Mesenchymal stem cell (in vitro differentiated cells and primary cell): Measurements from ENCODE around the gene MCM8.

Source experiments
- DNase-seq: peaks from one replicate; pipeline ENCODE4 v3.0.0-alpha.2; 2013
- H2AFZ ChIP-seq: one replicate; pipeline ENCODE4 v1.6.1; 2013; ENCODE audit warnings: low read depth, mild to moderate bottlenecking, control low read depth, inconsistent platforms, low read length, moderate library complexity
- H2AK5ac ChIP-seq: 2 replicates; pipeline ENCODE4 v1.6.1; 2013; ENCODE audit warnings: low read length, moderate library complexity, mild to moderate bottlenecking, inconsistent platforms; ENCODE audit not compliant: severe bottlenecking
- H2BK120ac ChIP-seq: one replicate; pipeline ENCODE4 v1.6.1; 2013; ENCODE audit warnings: low read depth, mild to moderate bottlenecking, inconsistent platforms, low read length, moderate library complexity
- H2BK12ac ChIP-seq, 2 experiments: one replicate each; pipeline ENCODE4 v1.6.1; 2013; ENCODE audit warnings: inconsistent platforms in 2 of 2, low read length in 2 of 2, mild to moderate bottlenecking in 2 of 2, moderate library complexity in 2 of 2, control low read depth in 1 of 2
- H2BK15ac ChIP-seq: one replicate; pipeline ENCODE4 v1.6.1; 2013; ENCODE audit warnings: mild to moderate bottlenecking, low read depth, inconsistent platforms; ENCODE audit not compliant: poor library complexity, severe bottlenecking
- H2BK5ac ChIP-seq: 2 replicates; pipeline ENCODE4 v1.6.1; 2013; ENCODE audit warnings: low read depth, mild to moderate bottlenecking, low read length, control low read depth, inconsistent platforms; ENCODE audit not compliant: poor library complexity, severe bottlenecking
- H3K14ac ChIP-seq, 2 experiments: one replicate each; pipeline ENCODE4 v1.6.1; 2013; ENCODE audit warnings: inconsistent platforms in 2 of 2, low read length in 2 of 2, control low read depth in 1 of 2, mild to moderate bottlenecking in 1 of 2, moderate library complexity in 1 of 2
- H3K18ac ChIP-seq, 2 experiments: one replicate each; pipeline ENCODE4 v1.6.1; 2013; ENCODE audit warnings: inconsistent platforms in 2 of 2, low read length in 2 of 2, control low read depth in 1 of 2, low read depth in 1 of 2, mild to moderate bottlenecking in 1 of 2
- H3K23ac ChIP-seq, 2 experiments: one replicate each; pipeline ENCODE4 v1.6.1; 2013; ENCODE audit warnings: inconsistent platforms in 2 of 2, low read length in 2 of 2, mild to moderate bottlenecking in 2 of 2, moderate library complexity in 2 of 2, control low read depth in 1 of 2
- H3K27ac ChIP-seq: 2 replicates; pipeline ENCODE4 v1.5.1; 2013; ENCODE audit warnings: mild to moderate bottlenecking, moderate library complexity, low read length, control low read depth, inconsistent platforms; ENCODE audit not compliant: poor library complexity, severe bottlenecking
- H3K27me3 ChIP-seq, 2 experiments: 2 replicates each; pipeline versions ENCODE4 v1.6.1 to v1.7.0; 2013; ENCODE audit warnings: low read length in 2 of 2, mild to moderate bottlenecking in 2 of 2, moderate library complexity in 2 of 2, control low read depth in 1 of 2, inconsistent platforms in 1 of 2; ENCODE audit not compliant: control insufficient read depth in 1 of 2, insufficient read depth in 1 of 2
- H3K36me3 ChIP-seq, 2 experiments: 2 replicates each; pipeline versions ENCODE4 v1.6.1 to v1.7.0; 2013; ENCODE audit warnings: low read length in 2 of 2, control low read depth in 1 of 2, inconsistent platforms in 1 of 2, low read depth in 1 of 2, mild to moderate bottlenecking in 1 of 2; ENCODE audit not compliant: insufficient read depth in 2 of 2, control insufficient read depth in 1 of 2
- H3K4ac ChIP-seq, 2 experiments: one replicate each; pipeline ENCODE4 v1.6.1; 2013; ENCODE audit warnings: inconsistent platforms in 2 of 2, low read length in 2 of 2, mild to moderate bottlenecking in 2 of 2, moderate library complexity in 2 of 2, control low read depth in 1 of 2, low read depth in 1 of 2
- H3K4me1 ChIP-seq: 2 replicates; pipeline ENCODE4 v1.6.1; 2013; ENCODE audit warnings: low read depth, low read length, control low read depth; ENCODE audit not compliant: control insufficient read depth, insufficient read depth
- H3K4me2 ChIP-seq: 2 replicates; pipeline ENCODE4 v1.6.1; 2013; ENCODE audit warnings: low read length, mild to moderate bottlenecking, inconsistent platforms; ENCODE audit not compliant: poor library complexity, severe bottlenecking
- H3K4me3 ChIP-seq, 2 experiments: 2 replicates each; pipeline versions ENCODE4 v1.5.1 to v1.7.0; 2013; ENCODE audit warnings: low read length in 2 of 2, mild to moderate bottlenecking in 2 of 2, control low read depth in 1 of 2, low read depth in 1 of 2; ENCODE audit not compliant: insufficient read depth in 1 of 2
- H3K79me1 ChIP-seq: replicated peaks from 2 replicates; pipeline ENCODE4 v1.6.1; 2013; ENCODE audit warnings: mild to moderate bottlenecking, control low read depth, low read length, inconsistent platforms; ENCODE audit not compliant: poor library complexity, severe bottlenecking
- H3K9ac ChIP-seq: 2 replicates; pipeline ENCODE4 v1.7.0; 2013; ENCODE audit warnings: mild to moderate bottlenecking, low read length, moderate library complexity
- H3K9me3 ChIP-seq: 2 replicates; pipeline ENCODE4 v1.7.0; 2013; ENCODE audit warnings: mild to moderate bottlenecking, low read length; ENCODE audit not compliant: control insufficient read depth
- H4K8ac ChIP-seq: one replicate; pipeline ENCODE4 v1.6.1; 2013; ENCODE audit warnings: inconsistent platforms, mild to moderate bottlenecking, low read length, moderate library complexity
- H4K91ac ChIP-seq: one replicate; pipeline ENCODE4 v1.6.1; 2013; ENCODE audit warnings: mild to moderate bottlenecking, low read length, inconsistent platforms
- WGBS: methylation state at CpG from one replicate; pipeline ENCODE4 v1.1.7; 2013; ENCODE audit warnings: mixed read lengths; 5-methylcytosine and 5-hydroxymethylcytosine counted together

The MCM8 gene

DNA sequence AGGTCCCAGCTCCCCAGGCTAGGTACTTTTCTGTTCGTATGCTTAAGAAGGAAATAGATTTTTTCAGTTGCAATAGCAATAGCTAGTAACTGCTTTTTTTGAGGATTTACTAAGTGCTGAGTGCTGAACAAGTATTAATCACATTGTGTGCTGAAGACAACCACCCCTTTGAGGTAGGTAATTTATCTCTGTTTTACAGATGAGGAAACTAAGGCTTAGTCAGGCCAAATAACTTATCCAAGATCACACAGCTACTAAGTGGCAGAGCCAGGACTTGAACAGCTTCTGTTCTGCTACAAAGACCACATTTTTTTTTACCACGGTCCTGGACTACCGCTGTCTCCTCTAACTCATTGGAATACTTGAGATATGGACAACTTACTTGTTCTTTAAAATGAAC is 63.6 kb downstream of the MCM8 start:
- H2AFZ ChIP-seq = no peak overlapping the region
- no peak overlapping the region for H3K27ac ChIP-seq
- H3K4me2 ChIP-seq = no peak overlapping the region
- no peaks in the 10 kb centered on the region for H3K27me3 ChIP-seq
- no peak overlapping the region for H2AK5ac ChIP-seq
- no peak for DNase-seq
- no peak overlapping the region for H3K23ac ChIP-seq
- H3K4me1 ChIP-seq = no peaks in the 10 kb centered on the region
- H4K91ac ChIP-seq = no peak overlapping the region
- WGBS = 96% methylated on average over 2 of the region's 3 CpGs
- H4K8ac ChIP-seq = no peak overlapping the region
- no peak overlapping the region for H3K18ac ChIP-seq
- H2BK120ac ChIP-seq = no peak overlapping the region
- no peak overlapping the region for H3K9ac ChIP-seq
- no peak overlapping the region for H3K4me3 ChIP-seq
- no peak overlapping the region for H3K4ac ChIP-seq
- H2BK12ac ChIP-seq = no peak overlapping the region
- H3K9me3 ChIP-seq = no peaks in the 10 kb centered on the region
- H3K14ac ChIP-seq = no peak overlapping the region
- peaks cover 10 to 85% of the 10 kb centered on the region in 2 experiments for H3K36me3 ChIP-seq
- peaks cover 15% of the 10 kb centered on the region for H3K79me1 ChIP-seq
- no peak overlapping the region for H2BK5ac ChIP-seq
- no peak overlapping the region for H2BK15ac ChIP-seq

DNA sequence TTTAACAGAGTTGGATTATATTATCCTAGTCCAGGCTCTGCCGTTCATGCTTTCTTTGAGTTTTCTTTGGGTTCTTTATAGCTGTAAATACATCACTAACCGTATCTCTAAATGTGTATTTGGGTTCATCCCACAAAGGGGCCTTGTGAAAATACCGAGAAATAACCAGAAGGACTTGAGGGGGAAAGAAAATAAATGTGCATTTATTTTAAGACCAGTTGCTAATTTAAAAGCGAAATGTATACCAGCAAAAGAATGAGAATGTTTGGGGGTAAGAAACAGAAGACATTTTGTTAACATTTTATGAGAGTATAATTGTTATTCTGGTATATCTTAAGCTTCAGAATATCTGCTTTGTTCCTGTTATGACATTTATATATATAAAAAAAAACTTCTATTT is 64.5 kb downstream of the MCM8 start:
- Histone ChIP-seq H3K23ac (no peak overlapping the region), H3K27me3 (no peaks in the 10 kb centered on the region), H3K36me3 (peaks cover 10 to 81% of the 10 kb centered on the region in 2 experiments), H3K18ac (no peak overlapping the region), H3K4ac (no peak overlapping the region), H2BK12ac (no peak overlapping the region), H3K14ac (no peak overlapping the region), H3K79me1 (peaks cover 13% of the 10 kb centered on the region), H2BK15ac (no peak overlapping the region), H2BK5ac (no peak overlapping the region), H2AK5ac (no peak overlapping the region), H3K27ac (no peak overlapping the region), H3K4me1 (no peaks in the 10 kb centered on the region), H2BK120ac (no peak overlapping the region), H4K91ac (no peak overlapping the region), H3K9ac (no peak overlapping the region), H3K4me2 (no peak overlapping the region), H3K9me3 (no peaks in the 10 kb centered on the region), H4K8ac (no peak overlapping the region), H2AFZ (no peak overlapping the region), H3K4me3 (no peak overlapping the region)
- no peak for DNase-seq
- WGBS = 99% methylated on average over 4 of the region's 4 CpGs

DNA sequence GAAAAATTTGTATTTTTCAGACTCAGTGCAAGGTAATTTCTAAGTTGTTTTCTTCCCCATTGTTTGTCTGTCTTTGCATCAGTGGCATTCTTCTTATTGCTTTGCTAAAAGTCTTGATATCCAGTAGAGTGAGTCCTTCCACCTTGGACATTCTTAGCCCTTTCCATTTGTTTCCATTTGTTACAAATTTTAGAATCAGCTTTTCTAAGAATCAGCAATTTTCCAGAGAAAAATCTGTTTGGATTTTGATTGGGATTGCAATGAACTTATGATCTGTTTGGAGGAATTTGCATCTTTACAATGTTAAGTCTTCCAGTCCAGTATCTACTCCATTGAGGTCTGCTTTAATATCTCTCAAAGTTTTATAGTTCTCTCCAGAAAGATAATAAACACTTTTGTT is 67.0 kb downstream of the MCM8 start:
- H3K4me2 ChIP-seq = no peak overlapping the region
- H3K9ac ChIP-seq = no peak overlapping the region
- no peak overlapping the region for H2BK15ac ChIP-seq
- no peak overlapping the region for H3K4me3 ChIP-seq
- no peak overlapping the region for H4K91ac ChIP-seq
- no peak overlapping the region for H2BK5ac ChIP-seq
- peaks cover 10% of the 10 kb centered on the region for H3K79me1 ChIP-seq
- no peaks in the 10 kb centered on the region for H3K9me3 ChIP-seq
- no peaks in the 10 kb centered on the region for H3K27me3 ChIP-seq
- H2BK12ac ChIP-seq = no peak overlapping the region
- DNase-seq = no peak
- no peaks in the 10 kb centered on the region for H3K4me1 ChIP-seq
- H4K8ac ChIP-seq = no peak overlapping the region
- H2AFZ ChIP-seq = no peak overlapping the region
- H2BK120ac ChIP-seq = no peak overlapping the region
- H3K27ac ChIP-seq = no peak overlapping the region
- H3K14ac ChIP-seq = no peak overlapping the region
- H3K23ac ChIP-seq = no peak overlapping the region
- H3K18ac ChIP-seq = no peak overlapping the region
- H3K4ac ChIP-seq = no peak overlapping the region
- H2AK5ac ChIP-seq = no peak overlapping the region
- peaks cover 8 to 62% of the 10 kb centered on the region in 2 experiments for H3K36me3 ChIP-seq

DNA sequence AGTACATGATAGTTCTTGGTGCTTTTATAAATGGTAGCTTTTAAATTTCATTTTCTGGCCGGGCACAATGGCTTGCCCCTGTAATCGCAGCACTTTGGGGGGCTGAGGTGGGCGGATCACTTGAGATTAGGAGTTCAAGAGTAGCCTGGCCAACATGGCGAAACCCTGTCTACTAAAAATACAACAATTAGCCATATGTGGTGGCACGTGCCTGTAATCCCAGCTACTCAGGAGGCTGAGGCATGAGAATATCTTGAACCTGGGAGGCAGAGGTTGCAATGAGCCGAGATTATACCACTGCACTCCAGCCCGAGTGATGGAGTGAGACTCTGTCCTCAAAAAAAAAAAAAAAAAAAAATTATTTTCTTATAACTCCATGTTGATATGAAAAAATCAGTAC is 67.4 kb downstream of the MCM8 start:
- H3K79me1 ChIP-seq = peaks cover 6% of the 10 kb centered on the region
- no peak overlapping the region for H2AFZ ChIP-seq
- 100% methylated on average over 4 of the region's 7 CpGs for WGBS
- H3K9ac ChIP-seq = no peak overlapping the region
- H2BK15ac ChIP-seq = no peak overlapping the region
- no peak overlapping the region for H3K18ac ChIP-seq
- no peak overlapping the region for H3K14ac ChIP-seq
- H2AK5ac ChIP-seq = no peak overlapping the region
- no peaks in the 10 kb centered on the region for H3K4me1 ChIP-seq
- no peak overlapping the region for H3K4me2 ChIP-seq
- H3K27me3 ChIP-seq = no peaks in the 10 kb centered on the region
- no peaks in the 10 kb centered on the region for H3K9me3 ChIP-seq
- H4K8ac ChIP-seq = no peak overlapping the region
- no peak overlapping the region for H3K4ac ChIP-seq
- no peak for DNase-seq
- no peak overlapping the region for H2BK120ac ChIP-seq
- no peak overlapping the region for H3K4me3 ChIP-seq
- no peak overlapping the region for H2BK12ac ChIP-seq
- no peak overlapping the region for H4K91ac ChIP-seq
- no peak overlapping the region for H3K23ac ChIP-seq
- no peak overlapping the region for H3K27ac ChIP-seq
- no peak overlapping the region for H2BK5ac ChIP-seq
- H3K36me3 ChIP-seq = peaks cover 6 to 62% of the 10 kb centered on the region in 2 experiments
